AG04450 (cell line): ENCODE results near the gene TNC. TPM values are rescaled to one million over a fixed set of nuclear protein-coding genes. Genes with fewer than 3 reads are reported as not detected.

ENCODE experiments used
- CTCF ChIA-PET: fragments of 300-600, 350-600 bp; formaldehyde crosslinking; extraction: SDS; loops from one replicate; lab custom pipeline; 2022; ENCODE audit warnings: antibody characterized with exemption, inconsistent platforms; lab: Charles Lee
- POLR2A ChIA-PET: fragments of 350-600 bp; formaldehyde crosslinking; extraction: SDS; loops from one replicate; lab custom pipeline; 2021; ENCODE audit warnings: antibody characterized with exemption, inconsistent platforms; lab: Yijun Ruan, JAX
- DNase-seq: peaks from one replicate; pipeline ENCODE4 v3.0.0-alpha.2; 2011; ENCODE audit warnings: low read depth, low spot score
- H3K27ac ChIP-seq: one replicate; pipeline ENCODE4 v1.5.1; 2012; ENCODE audit warnings: low read depth, low read length, control low read depth
- H3K27me3 ChIP-seq: one replicate; pipeline ENCODE4 v1.6.0; 2012; ENCODE audit warnings: low read length; ENCODE audit not compliant: control insufficient read depth, insufficient read depth
- H3K4me3 ChIP-seq: 2 replicates; pipeline ENCODE4 v1.5.1; 2011; ENCODE audit warnings: mild to moderate bottlenecking, low read depth, low read length, control low read depth
- H3K9me3 ChIP-seq: 2 replicates; pipeline ENCODE4 v1.5.1; 2012; ENCODE audit warnings: low read length; ENCODE audit not compliant: control insufficient read depth, insufficient read depth
- CTCF ChIP-seq: IDR thresholded peaks from 2 replicates; pipeline ENCODE4 v1.5.1; 2011; ENCODE audit warnings: low read depth, low read length, control low read depth, inconsistent platforms
- polyA plus RNA-seq: library from polyadenylated mRNA; depleted of rRNA; stranded (reverse); fragments of >200 nt; gene quantifications from 2 replicates; pipeline ENCODE4 v1.2.3, GENCODE V29; 2011

Gene TNC
- polyA plus RNA-seq, 1 experiment: 265 TPM

DNA sequence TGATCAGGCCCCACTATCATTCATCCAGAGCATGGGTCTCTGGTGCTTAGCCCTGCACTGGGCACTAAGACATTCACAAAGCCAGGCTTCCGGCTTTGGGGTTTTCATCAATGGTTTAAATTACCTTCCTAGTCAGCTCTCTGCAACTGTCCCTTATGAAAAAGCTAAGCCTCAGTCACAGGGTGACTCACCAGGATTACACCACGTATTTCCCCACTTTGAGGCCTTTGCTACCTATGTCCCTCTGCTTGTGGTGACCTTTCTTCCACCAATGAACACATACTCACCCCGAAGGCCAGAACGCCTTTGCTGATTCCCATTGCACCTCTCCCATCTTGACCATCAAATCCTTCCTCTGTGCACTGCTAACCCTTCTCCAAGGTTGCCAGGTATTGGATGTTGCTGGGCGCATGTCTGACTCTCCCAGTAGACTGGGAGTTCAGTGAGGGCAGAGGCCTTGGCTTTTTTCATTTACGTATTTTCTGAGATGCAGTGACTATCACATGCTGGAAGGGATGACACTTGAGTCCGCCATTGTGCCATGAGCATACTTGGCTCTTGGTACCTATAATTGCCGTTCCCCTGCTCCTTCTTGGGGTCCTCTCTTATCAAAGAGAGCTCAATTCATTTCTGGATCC is 128.9 kb downstream of the TNC start:
- POLR2A ChIA-PET: no interaction called here
- TF ChIP-seq CTCF: no peak
- H3K27ac ChIP-seq: no peak overlapping the region
- H3K4me3 ChIP-seq: no peak overlapping the region
- H3K27me3 ChIP-seq: peaks cover 39% of the 10 kb centered on the region
- no peaks in the 10 kb centered on the region for H3K9me3 ChIP-seq
- no peak for DNase-seq
- CTCF ChIA-PET: no interaction called here

GRCh38 chr9:114987116-114987515 is 130.8 kb downstream of the TNC start:
- POLR2A ChIA-PET: no interaction called here
- H3K27ac ChIP-seq: no peak overlapping the region
- TF ChIP-seq CTCF: no peak
- no peaks in the 10 kb centered on the region for H3K9me3 ChIP-seq
- H3K27me3 ChIP-seq: peaks cover 32% of the 10 kb centered on the region
- no peak overlapping the region for H3K4me3 ChIP-seq
- no peak for DNase-seq
- CTCF ChIA-PET: no interaction called here

GRCh38 chr9:114985959-114986501 is 131.9 kb downstream of the TNC start:
- no peak for TF ChIP-seq CTCF
- no peaks in the 10 kb centered on the region for H3K9me3 ChIP-seq
- peaks cover 31% of the 10 kb centered on the region for H3K27me3 ChIP-seq
- ChIA-PET POLR2A (no interaction called here), CTCF (no interaction called here)
- no peak overlapping the region for H3K4me3 ChIP-seq
- no peak for DNase-seq
- H3K27ac ChIP-seq: no peak overlapping the region

DNA sequence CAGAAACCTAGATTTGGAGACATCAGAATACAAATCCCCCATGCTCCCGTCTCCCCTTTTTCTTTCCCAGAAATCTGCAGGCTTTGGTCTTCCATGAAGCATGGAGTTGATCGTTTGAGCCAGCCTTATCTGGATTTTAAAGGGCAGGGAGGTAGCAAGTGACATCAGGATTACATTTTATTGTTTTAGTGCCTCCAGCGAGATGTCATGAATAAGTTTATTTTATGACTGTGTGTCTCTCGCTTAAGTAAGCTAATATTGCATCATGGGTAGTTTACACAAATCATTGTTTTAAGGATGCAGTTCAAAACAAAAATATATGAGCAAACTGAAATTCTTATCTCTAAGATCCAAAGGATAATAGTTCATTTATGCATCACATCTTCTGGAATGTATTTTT is 136.9 kb downstream of the TNC start:
- no peak for DNase-seq
- POLR2A ChIA-PET: no interaction called here
- Histone ChIP-seq H3K27ac (no peak overlapping the region), H3K4me3 (no peak overlapping the region), H3K27me3 (peaks cover 29% of the 10 kb centered on the region), H3K9me3 (no peaks in the 10 kb centered on the region)
- CTCF ChIA-PET: interaction anchor here (0.5 to 0.8 kb wide), 3 partner anchors 19 to 70 kb away, joined by 3 to 4 read pairs (median 3); no protein-coding TSS in a partner anchor
- no peak for TF ChIP-seq CTCF

DNA sequence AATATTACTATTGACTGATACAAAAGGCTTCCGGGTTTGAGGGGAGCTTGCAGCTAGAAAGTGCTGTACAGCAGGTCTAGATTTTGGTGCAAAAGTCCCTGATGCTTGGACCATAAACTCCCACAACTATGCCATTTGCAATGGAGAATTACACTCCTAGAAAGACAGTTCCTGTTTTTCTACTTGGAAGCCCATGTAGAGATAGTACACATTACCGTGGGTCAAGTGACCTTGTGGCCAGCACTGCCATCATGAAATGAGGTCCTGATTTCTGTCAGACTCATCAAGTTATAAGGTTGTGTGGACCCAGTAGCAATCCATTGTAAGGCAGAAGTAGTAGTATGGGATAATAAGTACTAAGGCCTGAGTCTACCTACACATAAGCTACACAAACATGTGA is 144.7 kb downstream of the TNC start:
- TF ChIP-seq CTCF: no peak
- ChIA-PET CTCF (no interaction called here), POLR2A (no interaction called here)
- Histone ChIP-seq H3K4me3 (no peak overlapping the region), H3K27me3 (peaks cover 5% of the 10 kb centered on the region), H3K9me3 (no peaks in the 10 kb centered on the region), H3K27ac (no peak overlapping the region)
- no peak for DNase-seq
